Endothelial cell of umbilical vein (primary cell): Measurements from ENCODE around the gene ULBP1. TPM values are rescaled to one million over a fixed set of nuclear protein-coding genes. Genes with fewer than 3 reads are reported as not detected.
"Not testable (repeated sequence)": the region's sequence is repeated elsewhere in the genome, so short reads cannot be mapped to it uniquely, and the experiment has no call there.

Experiments used
- BruUV-seq: library from RNA; stranded (reverse); fragments of 400-500 nt; replicated peaks from 2 replicates; lab custom pipeline; 2021; lab: Mats Ljungman, UMichigan
- CTCF ChIA-PET: fragments of 300-600, 350-600 bp; sonication (Branson Sonifier 250); formaldehyde crosslinking; loops from one replicate; lab custom pipeline; 2021; ENCODE audit warnings: antibody characterized with exemption, inconsistent platforms; lab: Charles Lee
- POLR2A ChIA-PET: fragments of 300-600, 350-600 bp; sonication (Branson Sonifier 250); formaldehyde crosslinking; loops from one replicate; lab custom pipeline; 2021; ENCODE audit warnings: antibody characterized with exemption, inconsistent platforms; lab: Charles Lee
- DNase-seq: peaks from one replicate; pipeline ENCODE4 v3.0.0-alpha.2; 2011; ENCODE audit warnings: low read depth, low spot score
- FAIRE-seq: peaks from 2 replicates; lab custom pipeline; 2011; peaks lifted over from hg19 to GRCh38; lab: Jason Lieb, UNC
- H2AFZ ChIP-seq: 2 replicates; pipeline ENCODE4 v1.6.0; 2012; ENCODE audit warnings: low read depth, low read length, control low read depth, inconsistent platforms
- H3K27ac ChIP-seq: 2 replicates; pipeline ENCODE4 v1.5.1; 2011; ENCODE audit warnings: low read depth, mild to moderate bottlenecking, control low read depth, low read length, moderate library complexity; ENCODE audit not compliant: insufficient read depth
- H3K27me3 ChIP-seq, 2 experiments: 2 replicates each; pipeline versions ENCODE4 v1.6.0 to v1.6.1; 2011; ENCODE audit warnings: low read length in 2 of 2, mixed read lengths in 1 of 2; ENCODE audit not compliant: control insufficient read depth in 2 of 2, insufficient read depth in 2 of 2
- H3K36me3 ChIP-seq, 2 experiments: 2 replicates in 1 of 2; 3 replicates in 1 of 2; pipeline ENCODE4 v1.5.1; 2011; ENCODE audit warnings: low read length in 2 of 2, mild to moderate bottlenecking in 1 of 2, moderate library complexity in 1 of 2; ENCODE audit not compliant: control insufficient read depth in 2 of 2, insufficient read depth in 2 of 2; ENCODE audit errors: extremely low read depth in 1 of 2
- H3K4me1 ChIP-seq: 3 replicates; pipeline ENCODE4 v1.5.1; 2011; ENCODE audit warnings: mild to moderate bottlenecking, low read length; ENCODE audit not compliant: control insufficient read depth, insufficient read depth; ENCODE audit errors: extremely low read depth
- H3K4me2 ChIP-seq: 2 replicates; pipeline ENCODE4 v1.6.1; 2011; ENCODE audit warnings: low read length, control low read depth, mixed read lengths; ENCODE audit not compliant: insufficient read depth
- H3K4me3 ChIP-seq, 3 experiments: fragments of 200-600 bp in 1 of 3; sonication (generic), shearing (Covaris generic) in 1 of 3; replicated peaks in 1 of 3; 2 replicates each; pipeline ENCODE4 v1.5.1; 2011 to 2016; ENCODE audit warnings: control low read depth in 3 of 3, low read length in 3 of 3, mild to moderate bottlenecking in 2 of 3, inconsistent platforms in 1 of 3, low read depth in 1 of 3, moderate library complexity in 1 of 3; ENCODE audit not compliant: insufficient read depth in 1 of 3
- H3K79me2 ChIP-seq: 2 replicates; pipeline ENCODE4 v1.6.0; 2012; ENCODE audit warnings: low read length, inconsistent platforms; ENCODE audit not compliant: control insufficient read depth, insufficient read depth
- H3K9ac ChIP-seq: replicated peaks from 2 replicates; pipeline ENCODE3; 2011; ENCODE audit warnings: low read length, control low read depth; ENCODE audit not compliant: insufficient read depth; ENCODE audit errors: extremely low read depth
- H3K9me1 ChIP-seq: replicated peaks from 3 replicates; pipeline ENCODE4 v1.6.0; 2011; ENCODE audit warnings: mild to moderate bottlenecking, low read length; ENCODE audit not compliant: control insufficient read depth, insufficient read depth; ENCODE audit errors: extremely low read depth
- H3K9me3 ChIP-seq: replicated peaks from 2 replicates; pipeline ENCODE4 v1.5.1; 2012; ENCODE audit warnings: low read length, inconsistent platforms; ENCODE audit not compliant: control insufficient read depth, insufficient read depth
- H4K20me1 ChIP-seq: replicated peaks from 2 replicates; pipeline ENCODE3; 2011; ENCODE audit warnings: mild to moderate bottlenecking, low read length; ENCODE audit not compliant: control insufficient read depth, insufficient read depth; ENCODE audit errors: extremely low read depth
- CTCF ChIP-seq, 2 donors: IDR thresholded peaks; 1 replicate in 1 of 2; 2 replicates in 1 of 2; pipeline ENCODE4 v1.5.1; 2011; ENCODE audit warnings: low read length in 2 of 2, mild to moderate bottlenecking in 2 of 2, moderate library complexity in 2 of 2, control low read depth in 1 of 2, inconsistent platforms in 1 of 2, low read depth in 1 of 2; ENCODE audit not compliant: insufficient read depth in 1 of 2; ENCODE audit errors: extremely low read depth in 1 of 2
- EZH2 ChIP-seq: IDR thresholded peaks from 2 replicates; pipeline ENCODE4 v1.6.1; 2012; ENCODE audit warnings: borderline replicate concordance, low read depth, mild to moderate bottlenecking, moderate library complexity, low read length, inconsistent platforms; ENCODE audit not compliant: severe bottlenecking
- FOS ChIP-seq: IDR thresholded peaks from 2 replicates; pipeline ENCODE4 v1.6.1; 2011; ENCODE audit warnings: mild to moderate bottlenecking, low read length, moderate library complexity, borderline replicate concordance; ENCODE audit not compliant: insufficient read depth
- GATA2 ChIP-seq: IDR thresholded peaks from 2 replicates; pipeline ENCODE4 v1.7.0; 2011; ENCODE audit warnings: low read depth, mild to moderate bottlenecking, moderate library complexity, mixed read lengths, low read length; ENCODE audit not compliant: insufficient read length, insufficient read depth
- JUN ChIP-seq: IDR thresholded peaks from 2 replicates; pipeline ENCODE4 v1.6.1; 2011; ENCODE audit warnings: borderline replicate concordance, low read depth; ENCODE audit not compliant: insufficient read length, insufficient read depth
- MYC ChIP-seq: IDR thresholded peaks from one replicate; pipeline ENCODE4 v1.6.1; 2011; ENCODE audit warnings: mild to moderate bottlenecking, low read depth, low read length
- POLR2A ChIP-seq: IDR thresholded peaks from 2 replicates; pipeline ENCODE4 v1.6.1; 2012; ENCODE audit warnings: low read depth, mild to moderate bottlenecking, control low read depth, low read length
- POLR2AphosphoS5 ChIP-seq: IDR thresholded peaks from 2 replicates; pipeline ENCODE4 v1.6.1; 2012; ENCODE audit warnings: low read depth, mild to moderate bottlenecking, control low read depth, low read length, moderate library complexity; ENCODE audit not compliant: insufficient read depth
- dilution Hi-C: fragments of 300-500 bp; cut with MboI; formaldehyde crosslinking; loops from one replicate; pipeline ENCODE4 v1.15.0; 2019; ENCODE audit warnings: low sequenced_read_pairs; ENCODE audit not compliant: extremely low pct_ligation_motif_present
- intact Hi-C: fragments of 100-400 bp; cut with micrococcal nuclease; formaldehyde crosslinking; loops from one replicate; pipeline ENCODE4 v1.10.0; 2022
- polyA plus RNA-seq, 4 experiments: library from polyadenylated mRNA; depleted of rRNA in 3 of 4; stranded (reverse) in 3 of 4; unstranded in 1 of 4; fragments of >200 nt; gene quantifications; 2 replicates each; pipeline versions ENCODE4 v1.2.1 to v1.2.3, GENCODE V29; 2011 to 2012; ENCODE audit warnings: missing spikeins in 1 of 4
- total RNA-seq: library from RNA; stranded (reverse); gene quantifications from 2 replicates; pipeline ENCODE4 v1.2.3, GENCODE V29; 2021
- TF ChIP-seq, protein P1 (sequence below): IDR thresholded peaks from 2 replicates; pipeline ENCODE4 v1.6.1; 2011; ENCODE audit not compliant: insufficient read depth, insufficient read length

ULBP1 gene
- total and polyA plus RNA-seq, 2 donors (not counting 3 experiments of a cell fraction or from before 2014, with no cell fraction given): 0.33 to 1.4 TPM

- H3K4me2 ChIP-seq, FAIRE-seq, DNase-seq, H3K79me2 ChIP-seq, H2AFZ ChIP-seq, H3K9ac ChIP-seq, H3K36me3 ChIP-seq, H3K27ac ChIP-seq, H3K9me3 ChIP-seq, H3K4me3 ChIP-seq, H3K9me1 ChIP-seq, BruUV-seq, POLR2A ChIA-PET, H3K4me1 ChIP-seq, dilution Hi-C loops, H4K20me1 ChIP-seq: not testable (repeated sequence)
- peaks cover 33 to 51% of the 10 kb centered on the region in 2 experiments for H3K27me3 ChIP-seq
- CTCF ChIA-PET: interaction anchor here (0.5 to 2.1 kb wide), 31 partner anchors 10 to 798 kb away, joined by 3 to 63 read pairs (median 5); partner anchors contain the start of genes ULBP1 and ULBP3
- intact Hi-C loops: loop anchor here (1.0 to 5.0 kb wide), 3 partner anchors 83 to 295 kb away; no protein-coding TSS in a partner anchor
Observed at GRCh38 chr6:150017186-150017521, 53.4 kb downstream of the ULBP1 start.

GRCh38 chr6:150018846-150019580, 55.3 kb downstream of the ULBP1 start:
- Histone ChIP-seq H3K4me1 (no peaks in the 10 kb centered on the region), H3K4me2 (no peak overlapping the region), H3K27ac (no peak overlapping the region), H4K20me1 (no peaks in the 10 kb centered on the region), H3K27me3 (peaks cover 23 to 33% of the 10 kb centered on the region in 2 experiments), H3K4me3 (no peak overlapping the region), H3K9ac (no peak overlapping the region), H2AFZ (no peak overlapping the region), H3K79me2 (no peaks in the 10 kb centered on the region), H3K9me3 (no peaks in the 10 kb centered on the region), H3K9me1 (no peaks in the 10 kb centered on the region), H3K36me3 (no peaks in the 10 kb centered on the region)
- POLR2A ChIA-PET: no interaction called here
- intact Hi-C loops (loop anchor here (5.0 kb wide), 2 partner anchors 187 to 297 kb away; no protein-coding TSS in a partner anchor), dilution Hi-C loops (no loop called here)
- BruUV-seq: no TSS peak
- DNase-seq (no peak), FAIRE-seq (no peak)
- CTCF ChIA-PET: no interaction called here
- TF ChIP-seq EZH2: no peak
- TF ChIP-seq FOS: no peak
- TF ChIP-seq POLR2A: no peak
- TF ChIP-seq MYC: no peak
- TF ChIP-seq JUN: no peak
- TF ChIP-seq, protein P1, sequence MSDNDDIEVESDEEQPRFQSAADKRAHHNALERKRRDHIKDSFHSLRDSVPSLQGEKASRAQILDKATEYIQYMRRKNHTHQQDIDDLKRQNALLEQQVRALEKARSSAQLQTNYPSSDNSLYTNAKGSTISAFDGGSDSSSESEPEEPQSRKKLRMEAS: no peak
- no peak for TF ChIP-seq GATA2
- no peak for TF ChIP-seq POLR2AphosphoS5
- TF ChIP-seq CTCF (IDR thresholded peaks at IDR 0.05; ENCODE audit: extremely low read depth in 1 of 2, insufficient read depth in 1 of 2, low read depth in 1 of 2, low read length in 2 of 2): no peak
